Sigmoid colon (tissue), 4 donors: ENCODE measurements around the gene PPID.
A peak's percentile ranks its signal among the peaks of the same experiment; 100 is the strongest.

Experiments
- CTCF ChIP-seq, 4 experiments: fragments of 450-650 bp in 3 of 4; fragments of 200-600 bp in 1 of 4; IDR thresholded peaks; one replicate each; pipeline ENCODE4 v1.5.1; 2016 to 2019; ENCODE audit warnings: antibody characterized with exemption in 4 of 4, mild to moderate bottlenecking in 3 of 4, moderate library complexity in 2 of 4
- EP300 ChIP-seq, 4 donors: sonication (generic); formaldehyde crosslinking; IDR thresholded peaks; one replicate each; pipeline ENCODE4 v1.6.1; 2017; ENCODE audit warnings: antibody characterized with exemption in 4 of 4
- POLR2A ChIP-seq, 2 donors: fragments of 450-650 bp; IDR thresholded peaks; one replicate each; pipeline ENCODE4 v1.6.1; 2016; ENCODE audit warnings: antibody characterized with exemption in 2 of 2, mild to moderate bottlenecking in 2 of 2, moderate library complexity in 2 of 2

- TF ChIP-seq EP300 (IDR thresholded peaks at IDR 0.05): peak in 1 of 4 donors; percentile 82
- peak; percentile 39 to 71 (median 58) for TF ChIP-seq CTCF (IDR thresholded peaks at IDR 0.05)
- peak; percentile 43 to 70 for TF ChIP-seq POLR2A (IDR thresholded peaks at IDR 0.05)
Observed at GRCh38 chr4:158671915-158672806, 51.0 kb downstream of the PPID start, which contains the start of gene ETFDH.
